Ishikawa (cell line): ENCODE measurements around the gene RNF31.

Experiments used
- CEBPB ChIP-seq: IDR thresholded peaks from 2 replicates; pipeline ENCODE4 v1.6.1; 2012
- CREB1 ChIP-seq: IDR thresholded peaks from 2 replicates; pipeline ENCODE4 v1.6.1; 2012; ENCODE audit warnings: low read depth
- EGR1 ChIP-seq: IDR thresholded peaks from 2 replicates; pipeline ENCODE4 v1.6.1; 2012
- EP300 ChIP-seq: IDR thresholded peaks from 2 replicates; pipeline ENCODE4 v1.6.1; 2012; ENCODE audit warnings: borderline replicate concordance
- FOXM1 ChIP-seq: IDR thresholded peaks from 2 replicates; pipeline ENCODE4 v1.6.1; 2012; ENCODE audit warnings: low read depth, borderline replicate concordance
- MAX ChIP-seq: IDR thresholded peaks from 2 replicates; pipeline ENCODE4 v1.6.1; 2012
- RAD21 ChIP-seq: IDR thresholded peaks from 2 replicates; pipeline ENCODE4 v1.6.1; 2012; ENCODE audit warnings: low read depth
- REST ChIP-seq: IDR thresholded peaks from 2 replicates; pipeline ENCODE4 v1.6.1; 2012; ENCODE audit warnings: low read depth, mild to moderate bottlenecking
- TAF1 ChIP-seq: IDR thresholded peaks from 2 replicates; pipeline ENCODE4 v1.6.1; 2012; ENCODE audit warnings: low read depth, mild to moderate bottlenecking
- TCF12 ChIP-seq: IDR thresholded peaks from 2 replicates; pipeline ENCODE4 v1.6.1; 2012; ENCODE audit warnings: low read depth
- USF1 ChIP-seq: IDR thresholded peaks from 2 replicates; pipeline ENCODE4 v1.6.1; 2012
- YY1 ChIP-seq: IDR thresholded peaks from 2 replicates; pipeline ENCODE4 v1.6.1; 2012; ENCODE audit warnings: low read depth

- no peak for TF ChIP-seq TAF1
- no peak for TF ChIP-seq EGR1
- TF ChIP-seq REST: no peak
- no peak for TF ChIP-seq YY1
- TF ChIP-seq USF1: no peak
- no peak for TF ChIP-seq RAD21
- TF ChIP-seq EP300: no peak
- TF ChIP-seq CEBPB: no peak
- no peak for TF ChIP-seq TCF12
- TF ChIP-seq MAX: no peak
- no peak for TF ChIP-seq FOXM1
- no peak for TF ChIP-seq CREB1
These were observed 1.4 kb upstream of the RNF31 start for GRCh38 chr14:24145690-24146452.
